ENCODE data around the gene CCDC157.

GRCh38 chr22:30334646-30335045 is 22.2 kb upstream of the CCDC157 start:
- TF ChIP-seq RARB (CRISPR knock-in tag; IDR thresholded peaks at IDR 0.05) (no peak), ZFP3 (CRISPR knock-in tag; IDR thresholded peaks at IDR 0.05) (no peak), SNAI2 (CRISPR knock-in tag; IDR thresholded peaks at IDR 0.05) (no peak), PPARA (CRISPR knock-in tag; IDR thresholded peaks at IDR 0.05; ENCODE audit: borderline replicate concordance) (no peak), ISL1 (CRISPR knock-in tag; IDR thresholded peaks at IDR 0.05) (no peak), ARNTL (CRISPR knock-in tag; IDR thresholded peaks at IDR 0.05; ENCODE audit: borderline replicate concordance, low read depth) (no peak), ZFP30 (CRISPR knock-in tag; IDR thresholded peaks at IDR 0.05) (no peak), ZNF8 (CRISPR knock-in tag; IDR thresholded peaks at IDR 0.05) (no peak), PATZ1 (CRISPR knock-in tag; IDR thresholded peaks at IDR 0.05; ENCODE audit: borderline replicate concordance) (no peak), TOX (CRISPR knock-in tag; IDR thresholded peaks at IDR 0.05; ENCODE audit: borderline replicate concordance) (no peak)
- TF ChIP-seq, protein P1, sequence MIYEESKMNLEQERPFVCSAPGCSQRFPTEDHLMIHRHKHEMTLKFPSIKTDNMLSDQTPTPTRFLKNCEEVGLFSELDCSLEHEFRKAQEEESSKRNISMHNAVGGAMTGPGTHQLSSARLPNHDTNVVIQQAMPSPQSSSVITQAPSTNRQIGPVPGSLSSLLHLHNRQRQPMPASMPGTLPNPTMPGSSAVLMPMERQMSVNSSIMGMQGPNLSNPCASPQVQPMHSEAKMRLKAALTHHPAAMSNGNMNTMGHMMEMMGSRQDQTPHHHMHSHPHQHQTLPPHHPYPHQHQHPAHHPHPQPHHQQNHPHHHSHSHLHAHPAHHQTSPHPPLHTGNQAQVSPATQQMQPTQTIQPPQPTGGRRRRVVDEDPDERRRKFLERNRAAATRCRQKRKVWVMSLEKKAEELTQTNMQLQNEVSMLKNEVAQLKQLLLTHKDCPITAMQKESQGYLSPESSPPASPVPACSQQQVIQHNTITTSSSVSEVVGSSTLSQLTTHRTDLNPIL (CRISPR knock-in tag; IDR thresholded peaks at IDR 0.05; ENCODE audit: low read depth): no peak

Data from SK-N-SH treated with all-trans-retinoic acid at 6 μM for 48 hours (cell line).